ENCODE results near the gene SLC35F2.
"Not testable (repeated sequence)": the region's sequence is repeated elsewhere in the genome, so short reads cannot be mapped to it uniquely, and the experiment has no call there.

Gene SLC35F2

DNA sequence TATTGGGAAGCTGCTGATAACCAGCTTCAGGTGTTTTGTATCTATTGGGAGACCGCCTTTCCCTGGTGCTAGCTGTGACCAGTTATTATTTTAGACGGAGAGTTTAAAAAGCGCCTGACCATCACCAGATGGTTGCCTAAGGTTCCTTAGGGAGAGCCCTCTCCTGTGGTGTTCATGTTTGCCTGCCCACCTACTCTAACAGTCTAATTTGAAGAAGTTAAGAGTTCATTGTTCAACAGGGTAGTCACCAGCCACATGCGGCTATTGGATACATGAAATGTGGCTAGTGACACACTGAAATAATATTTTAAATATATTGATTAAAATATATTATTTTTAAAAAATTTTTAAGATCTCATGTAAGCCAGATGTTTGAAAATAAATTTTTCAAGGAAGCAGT is 75.5 kb downstream of the SLC35F2 start:
- DNase-seq: no peak

GRCh38 chr11:107780775-107781174 is 77.8 kb downstream of the SLC35F2 start:
- DNase-seq: no peak

- no peak for DNase-seq
Observed at GRCh38 chr11:107780136-107780535, 78.5 kb downstream of the SLC35F2 start.

- no peak for DNase-seq
Observed at GRCh38 chr11:107778839-107779517, 79.6 kb downstream of the SLC35F2 start.

DNA sequence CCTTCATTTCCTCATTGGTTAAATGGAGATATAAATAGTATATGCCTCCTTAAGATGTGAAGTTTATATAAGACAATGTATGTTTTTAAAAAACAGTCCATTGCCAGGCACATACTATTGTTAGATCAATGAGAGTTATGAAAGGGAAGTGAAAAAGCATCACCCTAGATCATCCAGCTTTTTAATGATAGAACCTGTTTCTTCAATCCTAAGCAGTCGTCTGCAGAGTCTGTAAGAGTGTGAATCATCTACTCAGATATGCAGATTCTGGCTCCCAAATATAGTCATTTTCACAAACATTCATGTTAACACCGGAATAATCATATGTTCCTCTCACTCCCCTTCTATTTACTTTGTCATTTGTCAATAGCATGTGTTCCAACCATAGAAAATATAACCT is 81.5 kb downstream of the SLC35F2 start:
- no peak for DNase-seq

DNA sequence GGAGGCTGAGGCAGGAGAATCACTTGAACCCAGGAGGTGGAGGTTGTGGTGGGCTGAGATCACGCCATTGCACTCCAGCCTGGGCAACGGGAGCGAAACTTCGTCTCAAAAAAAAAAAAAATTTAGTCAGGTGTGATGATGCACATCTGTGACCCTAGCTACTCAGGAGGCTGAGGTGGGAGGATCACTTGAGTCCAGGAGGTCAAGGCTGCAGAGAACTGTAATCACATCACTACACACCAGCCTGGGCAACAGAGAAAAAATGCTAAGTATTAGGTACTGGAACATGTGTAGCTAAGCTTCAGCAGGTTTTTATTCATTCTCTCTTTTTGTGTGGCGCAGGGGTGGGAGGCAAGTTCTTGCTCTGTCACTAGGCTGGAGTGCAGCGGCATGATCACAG is 82.5 kb downstream of the SLC35F2 start:
- DNase-seq: no peak

- no peak for DNase-seq
Observed at GRCh38 chr11:107770551-107770951, 88.0 kb downstream of the SLC35F2 start.

DNA sequence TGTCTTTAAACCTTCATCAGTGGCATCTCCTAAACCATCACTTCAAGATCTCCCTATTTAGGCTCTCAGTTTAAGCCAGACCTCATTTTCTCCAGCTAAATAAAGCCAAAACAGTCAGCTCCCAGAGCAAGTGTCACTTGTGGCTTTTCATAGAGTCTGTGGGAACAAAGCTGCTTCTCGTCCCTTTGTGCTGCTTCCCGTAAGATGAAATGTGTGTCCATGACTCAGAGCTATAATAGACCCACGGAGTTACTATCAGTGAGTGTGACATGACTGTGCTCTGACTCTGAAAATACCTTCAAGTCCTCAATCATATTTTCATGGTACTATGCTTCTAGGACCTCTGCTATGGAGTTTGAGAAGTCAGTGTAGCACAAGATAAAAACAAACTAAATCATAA is 89.4 kb downstream of the SLC35F2 start:
- DNase-seq: no peak

DNA sequence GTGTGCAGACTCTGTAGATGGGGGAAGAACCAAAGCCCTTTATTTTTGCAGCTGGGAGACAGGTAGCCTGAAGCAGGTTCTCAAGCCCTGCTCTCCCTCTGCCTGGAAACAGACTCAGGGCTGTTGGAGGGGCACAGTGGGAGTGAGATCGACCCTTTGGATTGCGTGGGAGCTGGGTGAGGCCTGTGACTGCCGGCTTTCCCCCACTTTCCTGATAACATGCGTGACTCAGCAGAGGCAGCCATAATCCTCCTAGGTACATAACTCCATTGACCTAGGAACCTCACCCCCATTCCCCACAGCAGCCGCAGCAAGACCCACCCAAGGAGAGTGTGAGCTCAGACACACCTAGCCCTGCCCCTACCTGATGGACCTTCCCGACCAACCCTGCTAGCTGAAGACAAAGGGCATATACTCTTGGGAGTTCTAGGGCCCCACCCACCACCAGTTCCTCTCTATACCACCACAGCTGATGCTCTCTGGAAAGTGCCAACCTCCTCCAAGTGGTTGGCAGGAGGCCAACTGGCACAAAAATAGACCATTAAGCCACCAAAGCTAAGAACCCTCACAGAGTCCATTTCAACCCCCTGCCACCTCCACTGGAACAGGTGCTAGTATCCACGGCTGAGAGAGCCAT is 99.8 kb downstream of the SLC35F2 start:
- DNase-seq: not testable (repeated sequence)

GRCh38 chr11:107757661-107758060 is 100.9 kb downstream of the SLC35F2 start:
- no peak for DNase-seq

- DNase-seq: no peak
Observed at GRCh38 chr11:107756553-107756952, 102.0 kb downstream of the SLC35F2 start.

DNA sequence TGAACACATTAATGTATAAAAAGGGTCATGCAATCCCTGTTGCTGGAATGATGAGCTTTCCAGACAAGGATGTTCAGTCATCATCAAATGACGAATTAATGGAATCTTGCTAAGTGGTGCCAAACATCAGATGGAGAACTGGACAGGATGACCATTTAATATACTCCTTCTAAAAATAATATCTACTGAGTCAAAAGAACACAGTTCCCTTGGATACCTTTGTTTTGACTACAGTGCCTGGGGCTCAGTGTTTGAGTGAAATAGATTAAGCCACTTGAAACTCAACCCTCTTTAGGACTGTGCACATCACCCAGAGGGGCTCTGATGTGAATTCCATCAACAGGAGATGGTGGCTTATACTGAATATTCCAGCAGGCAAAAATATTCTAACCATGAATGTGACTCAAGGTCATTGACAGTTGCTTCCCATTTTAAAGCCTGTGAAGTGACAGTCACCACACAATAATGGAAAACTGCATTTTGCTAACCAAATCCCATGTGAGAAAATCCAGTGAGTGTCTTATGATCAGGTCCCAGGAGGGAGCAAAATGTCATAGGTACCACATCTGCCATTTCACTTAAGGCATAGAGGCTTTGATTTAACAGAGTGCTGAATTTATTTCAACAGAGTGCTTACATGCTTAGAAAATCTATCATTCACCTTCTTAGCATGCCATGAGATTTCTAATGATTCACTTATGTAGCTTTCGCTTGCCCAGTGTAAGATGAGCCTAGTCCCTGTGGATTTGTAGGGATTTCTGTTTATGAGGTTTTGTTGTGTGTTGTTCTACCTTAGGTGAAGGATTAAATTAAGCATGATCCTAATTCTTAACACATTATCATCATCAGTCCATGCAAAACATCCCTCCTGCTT is 105.4 kb downstream of the SLC35F2 start:
- no peak for DNase-seq

GRCh38 chr11:107752508-107752907 is 106.1 kb downstream of the SLC35F2 start:
- DNase-seq: no peak

GRCh38 chr11:107751082-107751481 is 107.5 kb downstream of the SLC35F2 start:
- DNase-seq: no peak

- DNase-seq: no peak
Observed at GRCh38 chr11:107750313-107750712, 108.3 kb downstream of the SLC35F2 start.

GRCh38 chr11:107747622-107748021 is 111.0 kb downstream of the SLC35F2 start:
- no peak for DNase-seq

DNA sequence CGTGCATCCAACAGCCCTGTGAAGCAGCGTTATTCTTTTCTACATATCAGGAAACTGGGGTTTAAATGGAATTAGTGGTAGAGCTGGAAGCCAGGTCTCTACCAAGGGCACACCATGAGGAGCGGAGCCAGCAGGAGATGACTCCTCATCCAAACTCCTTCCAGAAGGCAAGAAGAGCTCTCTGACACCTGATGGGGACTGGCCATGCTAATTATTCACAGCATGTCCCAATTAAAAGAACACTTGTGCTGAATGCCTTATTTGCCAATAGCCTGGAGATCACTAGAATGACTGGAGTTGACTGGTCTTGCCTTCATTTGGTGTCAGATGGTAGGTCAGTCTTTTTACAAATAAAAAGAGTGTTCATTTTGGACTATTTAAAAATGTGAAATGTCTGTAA is 113.9 kb downstream of the SLC35F2 start:
- DNase-seq: no peak

- no peak for DNase-seq
Observed at GRCh38 chr11:107743191-107743590, 115.4 kb downstream of the SLC35F2 start.

DNA sequence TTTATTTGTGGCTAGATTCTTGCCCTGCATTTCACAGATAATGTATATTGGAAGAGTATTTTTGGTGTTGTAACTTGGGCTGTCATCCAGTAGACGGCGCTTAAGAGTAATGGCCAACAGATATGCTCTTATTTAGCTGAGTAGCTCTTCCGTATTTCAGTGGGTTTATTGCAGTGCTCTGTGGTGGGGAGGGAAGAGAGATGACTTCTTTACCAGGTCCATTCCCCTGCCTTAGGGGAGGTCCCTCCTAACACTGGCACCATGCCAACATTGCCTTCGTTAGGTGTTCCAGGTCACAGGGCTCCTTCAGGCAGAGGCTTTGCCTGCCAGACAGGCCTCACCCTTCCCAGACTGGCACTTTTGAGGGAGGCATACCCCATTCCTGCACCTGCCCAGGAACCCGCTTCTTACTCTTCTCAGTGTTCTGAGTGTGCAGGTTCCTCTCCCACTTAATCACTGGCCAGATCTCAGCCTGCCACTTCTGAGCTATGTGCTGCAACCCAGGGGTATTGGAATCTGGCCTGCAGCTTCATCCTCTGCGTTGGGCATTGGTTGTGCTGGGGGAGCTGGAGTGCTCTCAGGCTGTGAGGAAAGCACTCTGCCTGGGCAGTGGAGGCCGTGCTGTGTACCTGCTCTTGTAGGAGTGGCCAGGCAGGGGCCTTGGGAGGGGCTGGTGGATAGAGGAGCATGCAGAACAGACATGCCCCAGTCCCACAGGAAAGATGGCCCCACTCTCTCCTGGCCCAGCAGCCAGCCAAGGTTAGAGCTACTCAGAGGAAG is 117.4 kb downstream of the SLC35F2 start:
- DNase-seq: peak; percentile 79

All from hematopoietic multipotent progenitor cell treated with erythropoietin and hydrocortisone succinate and interleukin-3 and kit ligand, for 6 days (in vitro differentiated cells).